H9 (cell line): ENCODE measurements around the gene RPL37A. TPM values are rescaled to one million over a fixed set of nuclear protein-coding genes. Genes with fewer than 3 reads are reported as not detected.

ENCODE experiments used
- DNase-seq: peaks from one replicate; pipeline ENCODE4 v3.0.0-alpha.2; 2017
- H2AFZ ChIP-seq: one replicate; pipeline ENCODE4 v1.6.1; 2013; ENCODE audit warnings: mild to moderate bottlenecking, low read length, control low read depth, moderate library complexity
- H2AK5ac ChIP-seq: 2 replicates; pipeline ENCODE4 v1.6.1; 2013; ENCODE audit warnings: low read length, control low read depth, mixed read lengths; ENCODE audit not compliant: insufficient read length
- H2BK120ac ChIP-seq: one replicate; pipeline ENCODE4 v1.6.1; 2013; ENCODE audit warnings: low read depth, mild to moderate bottlenecking, low read length, control low read depth, inconsistent platforms; ENCODE audit not compliant: poor library complexity, severe bottlenecking
- H2BK12ac ChIP-seq: 2 replicates; pipeline ENCODE4 v1.6.1; 2013; ENCODE audit warnings: low read length, control low read depth, mixed read lengths, low read depth; ENCODE audit not compliant: insufficient read length
- H2BK15ac ChIP-seq: 2 replicates; pipeline ENCODE4 v1.6.1; 2013; ENCODE audit warnings: low read depth, low read length, control low read depth
- H2BK20ac ChIP-seq: one replicate; pipeline ENCODE4 v1.6.1; 2013; ENCODE audit warnings: low read depth, mild to moderate bottlenecking, low read length, control low read depth, inconsistent platforms; ENCODE audit not compliant: poor library complexity, severe bottlenecking
- H2BK5ac ChIP-seq: 2 replicates; pipeline ENCODE4 v1.6.1; 2013; ENCODE audit warnings: low read length, control low read depth, mixed read lengths; ENCODE audit not compliant: insufficient read length
- H3K14ac ChIP-seq: 2 replicates; pipeline ENCODE4 v1.6.1; 2013; ENCODE audit warnings: low read length, control low read depth; ENCODE audit not compliant: insufficient read depth
- H3K18ac ChIP-seq: 2 replicates; pipeline ENCODE4 v1.6.1; 2013; ENCODE audit warnings: low read depth, mild to moderate bottlenecking, mixed read lengths, low read length, control low read depth; ENCODE audit not compliant: insufficient read length
- H3K23ac ChIP-seq: 2 replicates; pipeline ENCODE4 v1.6.1; 2013; ENCODE audit warnings: low read length, control low read depth, mixed read lengths, low read depth; ENCODE audit not compliant: insufficient read length
- H3K23me2 ChIP-seq: 2 replicates; pipeline ENCODE4 v1.6.1; 2013; ENCODE audit warnings: low read depth, mild to moderate bottlenecking, mixed read lengths, low read length, control low read depth; ENCODE audit not compliant: insufficient read length, poor library complexity, severe bottlenecking
- H3K27ac ChIP-seq: 2 replicates; pipeline ENCODE4 v1.5.1; 2013; ENCODE audit warnings: low read length, control low read depth, mixed read lengths, low read depth; ENCODE audit not compliant: insufficient read length
- H3K27me3 ChIP-seq: 2 replicates; pipeline ENCODE4 v1.6.1; 2013; ENCODE audit warnings: low read length, control low read depth, inconsistent platforms; ENCODE audit not compliant: insufficient read depth
- H3K4ac ChIP-seq: 2 replicates; pipeline ENCODE4 v1.6.1; 2013; ENCODE audit warnings: low read depth, mild to moderate bottlenecking, control low read depth, inconsistent platforms, low read length, moderate library complexity
- H3K4me1 ChIP-seq: 2 replicates; pipeline ENCODE4 v1.6.1; 2013; ENCODE audit warnings: low read length, control low read depth, inconsistent platforms; ENCODE audit not compliant: insufficient read depth
- H3K4me2 ChIP-seq: 2 replicates; pipeline ENCODE4 v1.6.1; 2013; ENCODE audit warnings: low read length, control low read depth, mixed read lengths; ENCODE audit not compliant: insufficient read length, insufficient read depth
- H3K56ac ChIP-seq: 2 replicates; pipeline ENCODE4 v1.6.1; 2013; ENCODE audit warnings: low read depth, mild to moderate bottlenecking, mixed read lengths, low read length, control low read depth; ENCODE audit not compliant: insufficient read length
- H3K79me1 ChIP-seq: 2 replicates; pipeline ENCODE4 v1.6.1; 2013; ENCODE audit warnings: low read depth, mild to moderate bottlenecking, moderate library complexity, low read length, control low read depth, inconsistent platforms; ENCODE audit not compliant: insufficient read depth, poor library complexity, severe bottlenecking
- H3K79me2 ChIP-seq: 2 replicates; pipeline ENCODE4 v1.6.1; 2013; ENCODE audit warnings: low read length, control low read depth, inconsistent platforms; ENCODE audit not compliant: insufficient read depth
- H3K9ac ChIP-seq: 2 replicates; pipeline ENCODE4 v1.6.1; 2013; ENCODE audit warnings: low read length, control low read depth, mixed read lengths; ENCODE audit not compliant: insufficient read length; ENCODE audit errors: extremely low read depth
- H3K9me3 ChIP-seq: one replicate; pipeline ENCODE4 v1.6.1; 2013; ENCODE audit warnings: low read depth, low read length, inconsistent platforms; ENCODE audit not compliant: control insufficient read depth
- H3T11ph ChIP-seq: one replicate; pipeline ENCODE4 v1.6.1; 2013; ENCODE audit warnings: mild to moderate bottlenecking, low read length, control low read depth, inconsistent platforms
- H4K20me1 ChIP-seq: one replicate; pipeline ENCODE4 v1.6.1; 2013; ENCODE audit not compliant: control insufficient read depth, insufficient read length, insufficient read depth
- H4K5ac ChIP-seq: 2 replicates; pipeline ENCODE4 v1.6.1; 2013; ENCODE audit warnings: low read depth, mild to moderate bottlenecking, mixed read lengths, low read length, control low read depth; ENCODE audit not compliant: insufficient read length
- H4K8ac ChIP-seq: replicated peaks from 2 replicates; pipeline ENCODE4 v1.6.1; 2013; ENCODE audit warnings: low read length, control low read depth, mixed read lengths, low read depth; ENCODE audit not compliant: insufficient read length
- H4K91ac ChIP-seq: 2 replicates; pipeline ENCODE4 v1.6.1; 2013; ENCODE audit warnings: low read depth, mild to moderate bottlenecking, moderate library complexity, mixed read lengths, low read length, control low read depth; ENCODE audit not compliant: insufficient read length
- H3K27ac Mint-ChIP-seq, 3 experiments: 2 replicates in 2 of 3; 3 replicates in 1 of 3; pipeline ENCODE4 v1.8.0; 2020 to 2021; ENCODE audit warnings: mixed read lengths in 3 of 3, mild to moderate bottlenecking in 1 of 3, moderate library complexity in 1 of 3
- H3K27me3 Mint-ChIP-seq: 2 replicates; pipeline ENCODE4 v1.8.0; 2021; ENCODE audit warnings: low read depth, mild to moderate bottlenecking, moderate library complexity, mixed read lengths
- H3K36me3 Mint-ChIP-seq, 3 experiments: 2 replicates in 2 of 3; 3 replicates in 1 of 3; pipeline ENCODE4 v1.8.0; 2020 to 2021; ENCODE audit warnings: low read depth in 3 of 3, mixed read lengths in 3 of 3; ENCODE audit not compliant: insufficient read depth in 1 of 3
- H3K4me1 Mint-ChIP-seq, 2 experiments: 2 replicates each; pipeline ENCODE4 v1.8.0; 2020; ENCODE audit warnings: mixed read lengths in 2 of 2
- H3K4me3 Mint-ChIP-seq, 2 experiments: 2 replicates in 1 of 2; 3 replicates in 1 of 2; pipeline ENCODE4 v1.8.0; 2020 to 2021; ENCODE audit warnings: mild to moderate bottlenecking in 2 of 2, mixed read lengths in 2 of 2, moderate library complexity in 1 of 2
- H3K9me3 Mint-ChIP-seq, 2 experiments: 2 replicates in 1 of 2; 3 replicates in 1 of 2; pipeline ENCODE4 v1.8.0; 2020; ENCODE audit warnings: mild to moderate bottlenecking in 2 of 2, mixed read lengths in 2 of 2, moderate library complexity in 1 of 2
- CTCF ChIP-seq: fragments of 200-600 bp; sonication (generic); conservative IDR thresholded peaks from 3 replicates; pipeline ENCODE4 v1.8.0; 2021; ENCODE audit warnings: antibody characterized with exemption, mild to moderate bottlenecking
- WGBS: extraction: QIAGEN DNeasy Blood & Tissue Kit; methylation state at CpG from one replicate; pipeline ENCODE4 v1.1.7; 2013; ENCODE audit warnings: missing lambda C conversion rate, low lambda C conversion rate, mixed read lengths; ENCODE audit not compliant: insufficient read length; ENCODE audit errors: extremely low coverage; 5-methylcytosine and 5-hydroxymethylcytosine counted together
- total RNA-seq: library from RNA; stranded (reverse); gene quantifications from 2 replicates; pipeline ENCODE4 v1.2.1, GENCODE V29; 2021

RPL37A gene
- total RNA-seq, 1 experiment from 2014 or later: 3,769 TPM

DNA sequence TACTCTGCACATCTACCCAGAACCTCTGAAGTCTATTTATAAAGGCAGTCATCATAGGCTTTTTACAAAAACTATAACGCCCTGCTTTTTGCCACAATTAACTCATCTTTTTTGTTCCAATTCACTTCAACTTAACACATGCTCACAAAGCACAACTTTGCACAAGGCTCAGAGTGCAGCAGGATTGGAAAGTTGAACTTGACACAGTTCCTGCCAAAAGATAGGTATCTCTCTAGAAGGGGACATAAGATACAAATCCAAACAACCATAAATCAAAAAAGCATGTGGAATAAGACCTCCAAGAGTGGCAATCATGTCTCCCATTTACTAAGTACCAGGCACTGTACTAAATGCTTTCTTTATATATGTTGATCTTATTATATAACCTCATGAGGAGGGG is 36.2 kb downstream of the RPL37A start:
- Histone ChIP-seq H3K56ac (no peak overlapping the region), H3K4me2 (no peak overlapping the region), H3K23ac (no peak overlapping the region), H2AK5ac (no peak overlapping the region), H4K20me1 (peaks cover 3% of the 10 kb centered on the region), H2BK20ac (no peak overlapping the region), H3K9me3 (no peaks in the 10 kb centered on the region), H4K91ac (no peak overlapping the region), H3K27ac (no peak overlapping the region), H3K9ac (no peak overlapping the region), H2BK5ac (no peak overlapping the region), H3K14ac (no peak overlapping the region), H4K5ac (no peak overlapping the region), H3K79me2 (no peaks in the 10 kb centered on the region), H2BK15ac (no peak overlapping the region), H3T11ph (no peak overlapping the region), H3K4ac (no peak overlapping the region), H3K4me1 (no peaks in the 10 kb centered on the region), H3K23me2 (no peaks in the 10 kb centered on the region), H2AFZ (no peak overlapping the region), H4K8ac (no peak overlapping the region), H3K27me3 (no peaks in the 10 kb centered on the region), H3K79me1 (no peaks in the 10 kb centered on the region), H2BK120ac (no peak overlapping the region), H2BK12ac (no peak overlapping the region), H3K18ac (no peak overlapping the region)
- TF ChIP-seq CTCF: no peak
- peaks cover 0 to 3% of the 10 kb centered on the region in 2 experiments; a peak in 2 of 5 replicates for H3K9me3 Mint-ChIP-seq
- H3K27me3 Mint-ChIP-seq: no peaks in the 10 kb centered on the region
- H3K4me3 Mint-ChIP-seq: no peak overlapping the region
- WGBS: no CpG with 5 or more reads among the region's 1 CpG
- peaks cover 0 to 2% (median 2%) of the 10 kb centered on the region in 3 experiments; a peak in 2 of 7 replicates for H3K36me3 Mint-ChIP-seq
- no peak overlapping the region for H3K27ac Mint-ChIP-seq
- no peak for DNase-seq
- H3K4me1 Mint-ChIP-seq: peaks cover 15 to 23% of the 10 kb centered on the region in 2 experiments
